ENCODE measurements around the gene SLC36A1. TPM values are rescaled to one million over a fixed set of nuclear protein-coding genes. Genes with fewer than 3 reads are reported as not detected.

Gene SLC36A1
- total and polyA plus RNA-seq, 2 of the 8 experiments (the other 6 are each of a cell fraction or from before 2014, with no cell fraction given) = 6.6 to 9.6 TPM

DNA sequence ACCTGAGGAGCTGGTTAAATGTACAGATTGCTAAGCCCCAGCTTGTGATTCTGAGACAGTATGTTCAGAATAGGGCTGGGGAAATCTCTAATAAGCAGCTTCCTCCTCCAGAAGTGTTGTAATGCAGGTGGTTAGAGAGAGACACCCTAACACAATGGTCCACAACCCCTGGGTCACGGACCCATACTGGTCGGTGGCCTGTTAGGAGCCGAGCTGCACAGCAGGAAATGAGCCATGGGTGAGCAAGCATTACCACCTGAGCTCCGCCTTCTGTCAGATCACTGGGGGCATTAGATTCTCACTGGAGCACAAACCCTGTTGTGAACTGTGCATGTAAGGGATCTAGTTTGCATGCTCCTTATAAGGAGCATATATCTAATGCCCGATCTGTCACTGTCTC lies 61.8 kb downstream of the SLC36A1 start:
- Histone ChIP-seq H4K91ac (replicated peaks; ENCODE audit: insufficient read length, low read length) (no peak overlapping the region), H4K20me1 (replicated peaks in 1 of 2; ENCODE audit: control insufficient read depth in 1 of 2, insufficient read depth in 2 of 2, low read length in 2 of 2) (no peaks in the 10 kb centered on the region), H3K9ac (replicated peaks in 1 of 4; ENCODE audit: extremely low read depth in 1 of 4, low read depth in 3 of 4, low read length in 3 of 4) (no peak overlapping the region), H3K36me3 (ENCODE audit: control insufficient read depth in 2 of 4, insufficient read depth in 4 of 4, low read length in 3 of 4) (no peaks in the 10 kb centered on the region), H3K56ac (replicated peaks; ENCODE audit: insufficient read length, low read depth, low read length) (no peak overlapping the region), H2AK5ac (ENCODE audit: low read depth, low read length) (no peak overlapping the region), H2BK12ac (ENCODE audit: low read depth, low read length) (no peak overlapping the region), H2BK120ac (replicated peaks; ENCODE audit: low read depth, low read length) (no peak overlapping the region), H3K4me2 (ENCODE audit: insufficient read depth in 1 of 2, low read depth in 2 of 2, low read length in 2 of 2) (no peak overlapping the region), H3K4me3 (ENCODE audit: extremely low read depth in 1 of 4, insufficient read depth in 2 of 4, low read depth in 3 of 4, low read length in 4 of 4) (no peak overlapping the region), H3K27me3 (replicated peaks in 1 of 4; ENCODE audit: control insufficient read depth in 3 of 4, extremely low read depth in 1 of 4, insufficient read depth in 3 of 4, low read length in 3 of 4) (no peaks in the 10 kb centered on the region), H3K4ac (replicated peaks; ENCODE audit: insufficient read length, low read depth, low read length) (no peak overlapping the region), H4K5ac (ENCODE audit: insufficient read length, low read depth, low read length) (no peak overlapping the region), H2AFZ (ENCODE audit: low read length) (no peak overlapping the region), H2BK15ac (ENCODE audit: low read length) (no peak overlapping the region), H3K79me1 (ENCODE audit: low read depth, low read length) (no peaks in the 10 kb centered on the region), H2BK20ac (ENCODE audit: low read length) (no peak overlapping the region), H3K79me2 (ENCODE audit: control insufficient read depth in 1 of 2, insufficient read depth in 2 of 2, low read length in 2 of 2) (no peaks in the 10 kb centered on the region), H2BK5ac (ENCODE audit: low read depth, low read length) (no peak overlapping the region), H3K23ac (ENCODE audit: insufficient read length) (no peak overlapping the region), H3K27ac (ENCODE audit: low read depth, low read length) (no peak overlapping the region), H4K8ac (ENCODE audit: extremely low read depth, insufficient read depth, low read length) (no peak overlapping the region), H3K9me3 (ENCODE audit: insufficient read depth in 2 of 2, low read depth in 1 of 2, low read length in 1 of 2) (no peaks in the 10 kb centered on the region), H3K18ac (ENCODE audit: extremely low read depth, low read length) (no peak overlapping the region), H3K14ac (ENCODE audit: insufficient read length) (no peak overlapping the region), H3K4me1 (replicated peaks in 1 of 4; ENCODE audit: control insufficient read depth in 3 of 4, insufficient read depth in 4 of 4, low read length in 3 of 4) (no peaks in the 10 kb centered on the region; a peak in 1 of 7 replicates), H3K23me2 (ENCODE audit: low read depth, low read length) (no peaks in the 10 kb centered on the region)
- no peak for DNase-seq (ENCODE audit: low read depth in 1 of 2, low spot score in 2 of 2)
- ChIA-PET CTCF (ENCODE audit: partially characterized antibody) (interaction anchor here (0.6 to 10.7 kb wide), 20 partner anchors 9 to 1586 kb away, joined by 3 to 106 read pairs (median 4); partner anchors contain the start of gene SLC36A1), POLR2A (ENCODE audit: partially characterized antibody) (interaction anchor here (0.7 to 1.0 kb wide), 2 partner anchors 13 to 61 kb away, joined by 4 read pairs; no protein-coding TSS in a partner anchor)
- no peak for FAIRE-seq
- 88% methylated on average over 5 of the region's 5 CpGs; no CpG with 5 or more reads in 1 of the 2 experiments for WGBS, 2 experiments (ENCODE audit: extremely low coverage in 1 of 2, insufficient coverage in 1 of 2, insufficient read length in 1 of 2, insufficient replicate concordance in 2 of 2, low coverage in 1 of 2, low lambda C conversion rate in 2 of 2, missing lambda C conversion rate in 1 of 2)
- no peak for TF ChIP-seq RBBP5 (IDR thresholded peaks at IDR 0.05; ENCODE audit: borderline replicate concordance, low read depth, low read length)
- TF ChIP-seq RFX5 (IDR thresholded peaks at IDR 0.05; ENCODE audit: borderline replicate concordance, low read depth, low read length) = no peak
- no peak for TF ChIP-seq KDM1A (IDR thresholded peaks at IDR 0.05; ENCODE audit: borderline replicate concordance, low read length)
- TF ChIP-seq E2F6 (IDR thresholded peaks at IDR 0.05) = no peak
- TF ChIP-seq JUND (IDR thresholded peaks at IDR 0.05; ENCODE audit: low read length) = no peak
- TF ChIP-seq CREB1 (IDR thresholded peaks at IDR 0.05) = no peak
- no peak for TF ChIP-seq CHD1 (IDR thresholded peaks at IDR 0.05; ENCODE audit: low read depth, low read length)
- no peak for TF ChIP-seq RXRA (IDR thresholded peaks at IDR 0.05; ENCODE audit: insufficient read depth, low read depth, low read length)
- no peak for TF ChIP-seq SRF (IDR thresholded peaks at IDR 0.05; ENCODE audit: low read depth, low read length)
- TF ChIP-seq POLR2AphosphoS5 (IDR thresholded peaks at IDR 0.05; ENCODE audit: low read depth, low read length) = no peak
- no peak for TF ChIP-seq EZH2 (IDR thresholded peaks at IDR 0.05; ENCODE audit: low read depth, low read length, severe bottlenecking)
- no peak for TF ChIP-seq USF2 (IDR thresholded peaks at IDR 0.05; ENCODE audit: low read length)
- no peak for TF ChIP-seq SIRT6 (IDR thresholded peaks at IDR 0.05; ENCODE audit: low read length)
- no peak for TF ChIP-seq HDAC6 (IDR thresholded peaks at IDR 0.05; ENCODE audit: low read depth, low read length)
